ENCODE measurements around the gene IQCM.
"Not testable (repeated sequence)": the region's sequence is repeated elsewhere in the genome, so short reads cannot be mapped to it uniquely, and the experiment has no call there.

Gene IQCM

DNA sequence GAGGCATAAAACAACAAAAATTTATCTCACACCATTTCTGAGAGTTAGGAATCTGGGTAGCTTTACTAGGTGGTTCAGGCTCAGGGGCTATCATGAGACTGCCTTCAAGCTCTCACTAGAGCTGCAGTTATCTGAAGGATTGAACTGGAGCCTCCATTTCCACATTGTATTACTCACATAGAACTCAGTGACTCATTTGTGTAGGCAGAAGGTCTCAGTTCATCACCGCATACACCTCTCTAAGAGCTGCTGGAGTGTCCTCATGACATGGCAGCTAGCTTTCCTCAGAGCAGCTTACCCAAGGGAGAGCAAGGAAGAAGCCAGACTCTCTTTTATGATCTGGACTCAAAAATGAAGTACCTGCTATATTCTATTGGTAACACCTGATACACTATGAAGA is 389.2 kb downstream of the IQCM start:
- no peak for DNase-seq

- no peak for DNase-seq
These were observed 406.1 kb downstream of the IQCM start for GRCh38 chr4:149409555-149409962.

DNA sequence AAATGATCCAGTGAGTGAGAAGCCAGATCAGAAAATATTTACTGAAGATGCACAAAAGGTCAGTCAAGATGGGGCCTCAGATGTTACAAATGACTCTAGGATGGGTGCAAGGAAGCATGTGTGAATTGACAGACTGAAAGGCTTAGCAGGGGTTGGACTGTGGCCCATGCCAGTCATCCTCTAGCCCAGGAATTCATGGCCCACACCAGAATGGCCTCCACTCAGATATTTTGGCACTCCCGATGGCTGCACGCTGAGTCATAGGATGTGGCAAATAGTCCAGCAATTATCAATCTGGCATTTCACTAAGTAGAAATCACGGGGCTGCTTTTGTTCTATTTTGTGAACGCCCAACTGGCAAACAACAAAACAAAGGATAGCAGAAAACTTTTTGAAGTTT is 406.5 kb downstream of the IQCM start:
- DNase-seq: peak; percentile 87

DNA sequence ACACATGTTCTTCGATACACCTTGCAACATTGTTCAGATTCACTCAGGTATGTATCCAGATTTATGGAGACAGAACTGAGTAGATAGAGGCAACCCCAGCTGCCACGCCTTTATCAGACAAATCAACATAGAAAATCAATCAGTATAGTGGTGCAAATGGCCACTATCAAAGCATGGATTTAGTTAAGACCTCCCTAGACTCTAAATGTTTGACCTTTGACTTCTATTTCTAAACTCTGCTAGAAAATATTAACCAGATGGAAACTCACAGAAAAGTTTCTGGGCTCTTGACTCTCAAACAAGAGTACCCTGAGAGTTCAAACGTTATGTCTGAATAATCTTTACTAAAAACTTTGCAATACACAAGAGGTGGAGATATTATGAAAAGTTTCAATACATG is 411.5 kb downstream of the IQCM start:
- no peak for DNase-seq

- DNase-seq: no peak
These were observed 412.6 kb downstream of the IQCM start for GRCh38 chr4:149403081-149403480.

- DNase-seq: no peak
These were observed 416.6 kb downstream of the IQCM start for GRCh38 chr4:149398993-149399392.

- peak; percentile 50 for DNase-seq
These were observed 444.7 kb downstream of the IQCM start for GRCh38 chr4:149370785-149371420.

- DNase-seq: no peak
These were observed 445.6 kb downstream of the IQCM start for GRCh38 chr4:149370002-149370401.

DNA sequence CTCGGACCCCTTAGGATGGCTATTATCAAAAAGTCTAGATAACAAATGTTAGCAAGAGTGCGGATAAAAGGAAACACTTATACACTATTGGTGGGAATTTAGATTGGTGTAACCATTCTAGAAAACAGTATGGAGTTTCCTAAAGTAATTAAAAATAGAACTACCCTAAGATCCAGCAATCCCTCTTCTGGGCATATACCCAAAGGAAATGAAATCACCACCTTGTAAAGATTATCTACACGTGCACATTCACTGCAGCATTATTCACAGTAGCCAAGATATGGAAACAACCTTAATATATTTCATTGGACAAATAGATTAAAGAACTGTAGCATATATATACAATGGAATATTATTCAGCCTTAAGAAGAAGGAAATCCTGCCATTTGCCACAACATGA is 462.4 kb downstream of the IQCM start:
- no peak for DNase-seq

DNA sequence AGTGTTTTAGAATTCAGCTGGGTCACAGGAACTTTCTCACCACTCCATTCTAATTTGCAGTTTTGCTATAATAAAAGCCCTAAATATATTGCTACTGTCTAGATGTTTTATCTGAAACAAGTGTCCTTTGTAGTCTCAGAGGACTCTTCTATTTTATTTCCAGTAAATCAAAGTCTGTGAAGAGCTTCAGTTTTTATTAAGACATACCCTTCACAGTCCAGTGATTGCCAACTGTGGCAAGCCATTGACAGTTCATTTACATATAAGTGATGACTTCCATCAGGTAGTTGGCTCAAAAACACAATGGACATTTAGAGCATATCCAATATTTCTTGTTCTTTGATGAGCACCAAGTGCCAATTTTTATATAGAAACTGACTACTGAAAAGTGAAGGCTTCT is 466.1 kb downstream of the IQCM start:
- DNase-seq: no peak

GRCh38 chr4:149347139-149347538 is 468.5 kb downstream of the IQCM start:
- DNase-seq: no peak

- no peak for DNase-seq
These were observed 470.2 kb downstream of the IQCM start for GRCh38 chr4:149345424-149345823.

- DNase-seq: peak; percentile 73
These were observed 471.2 kb downstream of the IQCM start for GRCh38 chr4:149344436-149344835.

- DNase-seq: no peak
These were observed 472.0 kb downstream of the IQCM start for GRCh38 chr4:149343614-149344013.

- DNase-seq: not testable (repeated sequence)
These were observed 474.5 kb downstream of the IQCM start for GRCh38 chr4:149341117-149341516.

- DNase-seq: no peak
These were observed 487.5 kb downstream of the IQCM start for GRCh38 chr4:149328161-149328560.

GRCh38 chr4:149322203-149322602 is 493.4 kb downstream of the IQCM start:
- no peak for DNase-seq

- no peak for DNase-seq
These were observed 494.2 kb downstream of the IQCM start for GRCh38 chr4:149321438-149321837.

DNA sequence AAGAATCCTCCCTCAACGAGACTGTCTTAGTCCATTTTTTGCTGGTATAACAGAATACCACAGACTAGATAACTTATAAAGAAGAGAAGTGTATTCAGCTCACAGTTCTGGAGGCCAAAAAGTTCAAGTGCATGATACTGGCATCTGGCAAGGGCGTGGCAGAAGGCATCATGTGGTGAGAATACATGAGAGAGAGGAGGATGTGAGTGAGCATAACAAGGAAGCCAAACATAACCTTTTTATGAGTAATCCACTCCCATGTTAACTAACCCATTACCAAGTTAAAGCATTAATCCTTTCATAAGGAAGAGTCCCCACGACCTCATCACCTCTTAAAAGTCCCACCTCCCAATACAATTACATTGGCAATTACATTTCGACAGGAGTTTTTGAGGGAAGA is 504.6 kb downstream of the IQCM start:
- no peak for DNase-seq

GRCh38 chr4:149306537-149306936 is 509.1 kb downstream of the IQCM start:
- DNase-seq: no peak
